Tibial artery (tissue), 4 donors: ENCODE measurements around the gene RNF182.
A peak's percentile ranks its signal among the peaks of the same experiment; 100 is the strongest.

ENCODE experiments used
- DNase-seq, 2 donors: peaks; one replicate each; pipeline ENCODE4 v3.0.0-alpha.2; 2019
- H3K27ac ChIP-seq, 2 donors: fragments of 200-600 bp; sonication (generic) in 1 of 2; 1 replicate in 1 of 2; 2 replicates in 1 of 2; pipeline ENCODE4 v1.5.1; 2018 to 2019; ENCODE audit warnings: mild to moderate bottlenecking in 1 of 2
- H3K27me3 ChIP-seq, 2 donors: fragments of 200-600 bp; sonication (generic) in 1 of 2; one replicate each; pipeline versions ENCODE4 v1.5.1 to v1.6.0; 2016 to 2019
- H3K36me3 ChIP-seq, 3 donors: fragments of 200-600 bp; sonication (generic) in 2 of 3; one replicate each; pipeline ENCODE4 v1.5.1; 2016 to 2019; ENCODE audit warnings: mild to moderate bottlenecking in 2 of 3
- H3K4me1 ChIP-seq, 4 donors: fragments of 200-600 bp; sonication (generic) in 2 of 4; 1 replicate in 3 of 4; 2 replicates in 1 of 4; pipeline ENCODE4 v1.5.1; 2016 to 2019
- H3K4me3 ChIP-seq, 2 donors: fragments of 200-600 bp; sonication (generic) in 1 of 2; 1 replicate in 1 of 2; 2 replicates in 1 of 2; pipeline ENCODE4 v1.5.1; 2018 to 2019; ENCODE audit warnings: mild to moderate bottlenecking in 2 of 2
- H3K9me3 ChIP-seq, 3 donors: fragments of 200-600 bp; sonication (generic) in 1 of 3; one replicate each; pipeline ENCODE4 v1.5.1; 2016 to 2019
- intact Hi-C: fragments of 100-400 bp; cut with DNase I; formaldehyde crosslinking; loops from one replicate; pipeline ENCODE4 v1.15.0; 2023; ENCODE audit warnings: low total_unique reads
- TF ChIP-seq, protein P1 (sequence below), 2 experiments: fragments of 200-600 bp in 1 of 2; fragments of 450-650 bp in 1 of 2; IDR thresholded peaks; one replicate each; pipeline ENCODE4 v1.5.1; 2017 to 2019; ENCODE audit warnings: antibody characterized with exemption in 2 of 2, mild to moderate bottlenecking in 1 of 2, moderate library complexity in 1 of 2

The RNF182 gene

DNA sequence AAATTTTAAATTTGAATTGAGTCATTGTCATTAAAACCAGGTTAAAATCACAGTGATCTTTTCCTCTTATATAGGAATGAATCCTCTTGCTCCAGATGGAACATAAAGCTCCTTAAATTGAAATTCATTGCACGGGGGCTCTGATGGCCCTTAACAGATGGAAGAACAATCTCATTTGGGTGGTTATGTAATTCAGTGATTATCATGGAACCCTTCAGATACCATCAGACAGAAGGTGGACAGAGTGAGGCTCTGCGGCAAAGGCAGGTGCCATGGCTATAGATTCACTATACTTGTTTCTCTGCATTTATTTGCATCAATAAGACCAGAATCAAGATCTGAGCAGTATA, 17.8 kb upstream of the RNF182 start:
- Histone ChIP-seq H3K36me3 (no peaks in the 10 kb centered on the region), H3K4me3 (no peak overlapping the region), H3K9me3 (no peaks in the 10 kb centered on the region), H3K27me3 (peaks cover 0 to 37% of the 10 kb centered on the region in 2 donors), H3K4me1 (no peaks in the 10 kb centered on the region), H3K27ac (no peak overlapping the region)
- TF ChIP-seq, protein P1, sequence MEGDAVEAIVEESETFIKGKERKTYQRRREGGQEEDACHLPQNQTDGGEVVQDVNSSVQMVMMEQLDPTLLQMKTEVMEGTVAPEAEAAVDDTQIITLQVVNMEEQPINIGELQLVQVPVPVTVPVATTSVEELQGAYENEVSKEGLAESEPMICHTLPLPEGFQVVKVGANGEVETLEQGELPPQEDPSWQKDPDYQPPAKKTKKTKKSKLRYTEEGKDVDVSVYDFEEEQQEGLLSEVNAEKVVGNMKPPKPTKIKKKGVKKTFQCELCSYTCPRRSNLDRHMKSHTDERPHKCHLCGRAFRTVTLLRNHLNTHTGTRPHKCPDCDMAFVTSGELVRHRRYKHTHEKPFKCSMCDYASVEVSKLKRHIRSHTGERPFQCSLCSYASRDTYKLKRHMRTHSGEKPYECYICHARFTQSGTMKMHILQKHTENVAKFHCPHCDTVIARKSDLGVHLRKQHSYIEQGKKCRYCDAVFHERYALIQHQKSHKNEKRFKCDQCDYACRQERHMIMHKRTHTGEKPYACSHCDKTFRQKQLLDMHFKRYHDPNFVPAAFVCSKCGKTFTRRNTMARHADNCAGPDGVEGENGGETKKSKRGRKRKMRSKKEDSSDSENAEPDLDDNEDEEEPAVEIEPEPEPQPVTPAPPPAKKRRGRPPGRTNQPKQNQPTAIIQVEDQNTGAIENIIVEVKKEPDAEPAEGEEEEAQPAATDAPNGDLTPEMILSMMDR (IDR thresholded peaks at IDR 0.05): no peak
- no peak for DNase-seq
- intact Hi-C loops: no loop called here

- Histone ChIP-seq H3K36me3 (no peaks in the 10 kb centered on the region), H3K27me3 (peaks cover 0 to 32% of the 10 kb centered on the region in 2 donors), H3K27ac (no peak overlapping the region), H3K4me3 (no peak overlapping the region), H3K9me3 (no peaks in the 10 kb centered on the region), H3K4me1 (no peaks in the 10 kb centered on the region)
- DNase-seq: no peak
- TF ChIP-seq, protein P1 (IDR thresholded peaks at IDR 0.05): no peak
- intact Hi-C loops: loop anchor here (2.0 kb wide), 1 partner anchor 159 kb away; no protein-coding TSS in a partner anchor
Observed at GRCh38 chr6:13907614-13908215, 17.0 kb upstream of the RNF182 start.

DNA sequence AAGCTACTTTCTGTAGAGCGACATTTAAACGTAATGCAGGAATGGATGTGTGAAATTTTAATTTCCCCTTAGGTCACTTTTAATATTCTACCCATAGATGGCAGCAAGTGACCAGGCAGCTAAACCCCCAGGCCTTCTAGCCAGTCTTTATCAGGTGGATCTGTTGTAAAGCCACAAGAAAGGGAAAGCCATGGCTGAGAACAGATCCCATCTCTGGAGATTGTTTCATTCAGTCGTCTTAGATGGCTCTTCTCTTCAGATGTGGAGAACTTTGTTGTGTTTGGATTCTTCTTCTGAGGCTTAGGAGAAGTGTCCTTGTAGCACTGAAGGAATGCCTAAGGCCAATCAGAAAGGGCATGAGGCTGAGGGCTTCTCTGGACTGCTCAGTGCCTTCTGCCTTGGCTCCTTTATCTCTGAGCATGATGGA, 15.8 kb upstream of the RNF182 start:
- no peaks in the 10 kb centered on the region for H3K9me3 ChIP-seq
- intact Hi-C loops: loop anchor here (2.0 kb wide), 1 partner anchor 158 kb away; no protein-coding TSS in a partner anchor
- H3K27ac ChIP-seq: no peak overlapping the region
- peak in 1 of 2 donors; percentile 24 for DNase-seq
- H3K36me3 ChIP-seq: no peaks in the 10 kb centered on the region
- no peaks in the 10 kb centered on the region for H3K4me1 ChIP-seq
- TF ChIP-seq, protein P1 (IDR thresholded peaks at IDR 0.05): peak; percentile 79 to 89
- H3K4me3 ChIP-seq: no peak overlapping the region
- H3K27me3 ChIP-seq: peaks cover 0 to 25% of the 10 kb centered on the region in 2 donors

GRCh38 chr6:13910443-13910842, 14.3 kb upstream of the RNF182 start:
- no peak overlapping the region for H3K4me3 ChIP-seq
- no peak for DNase-seq
- H3K27ac ChIP-seq: no peak overlapping the region
- H3K4me1 ChIP-seq: no peaks in the 10 kb centered on the region
- H3K9me3 ChIP-seq: no peaks in the 10 kb centered on the region
- peaks cover 0 to 18% of the 10 kb centered on the region in 2 donors for H3K27me3 ChIP-seq
- TF ChIP-seq, protein P1 (IDR thresholded peaks at IDR 0.05): no peak
- intact Hi-C loops: loop anchor here (5.0 kb wide), 1 partner anchor 232 kb away; no protein-coding TSS in a partner anchor
- H3K36me3 ChIP-seq: no peaks in the 10 kb centered on the region

DNA sequence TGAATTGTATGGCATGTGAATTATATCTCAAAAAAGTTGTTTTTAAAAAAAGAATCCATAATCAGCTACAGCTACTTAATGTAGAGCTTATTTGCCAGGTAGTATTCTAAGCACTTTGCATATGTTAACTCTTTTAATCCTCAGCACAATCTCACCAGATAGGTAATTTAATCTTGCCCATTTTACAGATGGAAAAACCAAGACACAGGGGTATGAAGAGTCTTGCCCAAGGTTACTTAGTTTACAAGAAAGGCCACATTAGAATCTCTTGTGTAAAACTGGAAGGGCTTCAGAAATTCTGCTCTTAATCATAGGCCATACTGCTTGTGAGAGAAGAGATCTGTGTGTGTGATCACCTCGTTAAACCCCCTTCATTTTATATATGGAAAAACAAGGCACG, 13.4 kb upstream of the RNF182 start:
- Histone ChIP-seq H3K4me3 (no peak overlapping the region), H3K36me3 (no peaks in the 10 kb centered on the region), H3K4me1 (no peaks in the 10 kb centered on the region), H3K27me3 (peaks cover 0 to 19% of the 10 kb centered on the region in 2 donors), H3K9me3 (no peaks in the 10 kb centered on the region), H3K27ac (no peak overlapping the region)
- intact Hi-C loops: loop anchor here (5.0 kb wide), 1 partner anchor 231 kb away; no protein-coding TSS in a partner anchor
- no peak for DNase-seq
- TF ChIP-seq, protein P1 (IDR thresholded peaks at IDR 0.05): no peak
